Loucy (cell line): ENCODE measurements around the gene UCN3.

Experiments used
- H2AFZ ChIP-seq: fragments of 200-600 bp; sonication (generic); 2 replicates; pipeline ENCODE4 v1.6.0; 2016; ENCODE audit warnings: antibody characterized with exemption, mild to moderate bottlenecking, low read length, moderate library complexity
- H3F3A ChIP-seq: fragments of 200-600 bp; 2 replicates; pipeline ENCODE4 v1.6.0; 2016; ENCODE audit warnings: antibody characterized with exemption, low read depth, mild to moderate bottlenecking
- H3K27me3 ChIP-seq: fragments of 200-600 bp; sonication (generic); 2 replicates; pipeline ENCODE4 v1.6.1; 2014; ENCODE audit warnings: low read length, mild to moderate bottlenecking; ENCODE audit not compliant: insufficient read depth, poor library complexity, severe bottlenecking
- H3K36me3 ChIP-seq: fragments of 200-600 bp; sonication (generic); 2 replicates; pipeline ENCODE4 v1.6.1; 2016; ENCODE audit warnings: low read length; ENCODE audit not compliant: insufficient read depth
- H3K4me1 ChIP-seq: fragments of 200-600 bp; sonication (generic); 2 replicates; pipeline ENCODE4 v1.5.1; 2014; ENCODE audit warnings: low read length, mild to moderate bottlenecking; ENCODE audit not compliant: insufficient read depth, poor library complexity, severe bottlenecking
- H3K4me2 ChIP-seq: fragments of 200-600 bp; sonication (generic); 2 replicates; pipeline ENCODE4 v1.6.0; 2014; ENCODE audit warnings: antibody characterized with exemption, low read length, low read depth, mild to moderate bottlenecking; ENCODE audit not compliant: poor library complexity, severe bottlenecking
- H3K4me3 ChIP-seq: fragments of 200-600 bp; sonication (generic); 2 replicates; pipeline ENCODE4 v1.5.1; 2014; ENCODE audit warnings: low read length, mild to moderate bottlenecking, mixed read lengths; ENCODE audit not compliant: poor library complexity, severe bottlenecking
- H3K79me2 ChIP-seq: fragments of 200-600 bp; sonication (generic); 2 replicates; pipeline ENCODE4 v1.6.1; 2014; ENCODE audit warnings: low read length; ENCODE audit not compliant: insufficient read depth
- H3K9ac ChIP-seq: fragments of 200-600 bp; sonication (generic); 2 replicates; pipeline ENCODE4 v1.6.0; 2014; ENCODE audit warnings: mild to moderate bottlenecking, low read depth, low read length, moderate library complexity; ENCODE audit not compliant: poor library complexity, severe bottlenecking
- H3K9me2 ChIP-seq: fragments of 200-600 bp; sonication (generic); replicated peaks from 2 replicates; pipeline ENCODE4 v1.6.1; 2016; ENCODE audit warnings: low read depth, low read length, mixed read lengths
- H3K9me3 ChIP-seq: fragments of 200-600 bp; sonication (generic); 2 replicates; pipeline ENCODE4 v1.6.1; 2014; ENCODE audit warnings: mild to moderate bottlenecking, antibody characterized with exemption, low read length, low read depth; ENCODE audit not compliant: insufficient read depth
- H4K20me1 ChIP-seq: fragments of 200-600 bp; sonication (generic); 2 replicates; pipeline ENCODE4 v1.6.0; 2014; ENCODE audit warnings: antibody characterized with exemption, low read length, mild to moderate bottlenecking; ENCODE audit not compliant: insufficient read depth, poor library complexity, severe bottlenecking
- CTCF ChIP-seq: fragments of 200-600 bp; sonication (generic); conservative IDR thresholded peaks from 2 replicates; pipeline ENCODE4 v1.5.1; 2014; ENCODE audit warnings: mild to moderate bottlenecking, antibody characterized with exemption, low read length
- EZH2phosphoT487 ChIP-seq: fragments of 200-600 bp; IDR thresholded peaks from 2 replicates; pipeline ENCODE4 v1.6.1; 2018; ENCODE audit warnings: antibody characterized with exemption, mild to moderate bottlenecking, moderate library complexity, borderline replicate concordance

The UCN3 gene

GRCh38 chr10:5381187-5381586 is 16.4 kb downstream of the UCN3 start:
- peaks cover 5% of the 10 kb centered on the region for H3K27me3 ChIP-seq
- H2AFZ ChIP-seq: no peak overlapping the region
- H3K9ac ChIP-seq: no peak overlapping the region
- no peaks in the 10 kb centered on the region for H4K20me1 ChIP-seq
- no peaks in the 10 kb centered on the region for H3K36me3 ChIP-seq
- no peaks in the 10 kb centered on the region for H3K79me2 ChIP-seq
- H3F3A ChIP-seq: no peaks in the 10 kb centered on the region
- no peak overlapping the region for H3K4me3 ChIP-seq
- no peaks in the 10 kb centered on the region for H3K4me1 ChIP-seq
- TF ChIP-seq EZH2phosphoT487: no peak
- TF ChIP-seq CTCF: no peak
- H3K9me2 ChIP-seq: no peaks in the 10 kb centered on the region
- no peaks in the 10 kb centered on the region for H3K9me3 ChIP-seq
- no peak overlapping the region for H3K4me2 ChIP-seq

- Histone ChIP-seq H3K9me2 (no peaks in the 10 kb centered on the region), H3K4me2 (no peak overlapping the region), H3F3A (no peaks in the 10 kb centered on the region), H3K27me3 (no peaks in the 10 kb centered on the region), H3K79me2 (no peaks in the 10 kb centered on the region), H4K20me1 (no peaks in the 10 kb centered on the region), H3K9ac (no peak overlapping the region), H3K4me1 (no peaks in the 10 kb centered on the region), H3K36me3 (no peaks in the 10 kb centered on the region), H3K9me3 (peaks cover 3% of the 10 kb centered on the region; the same call in 1 of the 2 replicates), H2AFZ (no peak overlapping the region), H3K4me3 (no peak overlapping the region)
- TF ChIP-seq CTCF: no peak
- no peak for TF ChIP-seq EZH2phosphoT487
Measured at GRCh38 chr10:5385224-5385623, 20.5 kb downstream of the UCN3 start.

GRCh38 chr10:5387169-5387568 is 22.4 kb downstream of the UCN3 start:
- H3K9me2 ChIP-seq: no peaks in the 10 kb centered on the region
- H3K4me3 ChIP-seq: no peak overlapping the region
- no peaks in the 10 kb centered on the region for H4K20me1 ChIP-seq
- no peak overlapping the region for H3K4me2 ChIP-seq
- no peaks in the 10 kb centered on the region for H3K36me3 ChIP-seq
- H3K27me3 ChIP-seq: no peaks in the 10 kb centered on the region
- no peaks in the 10 kb centered on the region for H3K79me2 ChIP-seq
- no peaks in the 10 kb centered on the region for H3K4me1 ChIP-seq
- no peak overlapping the region for H2AFZ ChIP-seq
- peaks cover 20% of the 10 kb centered on the region for H3K9me3 ChIP-seq
- no peaks in the 10 kb centered on the region for H3F3A ChIP-seq
- no peak overlapping the region for H3K9ac ChIP-seq
- TF ChIP-seq EZH2phosphoT487 (no peak), CTCF (no peak)
